Neural cell (in vitro differentiated cells): ENCODE results near the gene ATXN10. TPM values are rescaled to one million over a fixed set of nuclear protein-coding genes. Genes with fewer than 3 reads are reported as not detected.

Source experiments
- H2AFZ ChIP-seq: fragments of 200-600, 300-800 bp; sonication (generic), shearing (Covaris generic); 2 replicates; pipeline ENCODE4 v1.6.0; 2014; ENCODE audit warnings: low read depth, mild to moderate bottlenecking, antibody characterized with exemption, low read length, moderate library complexity
- H3F3A ChIP-seq: fragments of 200-600 bp; shearing (Covaris generic); 2 replicates; pipeline ENCODE4 v1.6.1; 2016; ENCODE audit warnings: mild to moderate bottlenecking, moderate library complexity, mixed read lengths, antibody characterized with exemption, low read length; ENCODE audit not compliant: insufficient read depth, poor library complexity, severe bottlenecking
- H3K27ac ChIP-seq: fragments of 200-600, 300-800 bp; sonication (generic), shearing (Covaris generic); 2 replicates; pipeline ENCODE4 v1.5.1; 2014; ENCODE audit warnings: mild to moderate bottlenecking, low read length, moderate library complexity
- H3K27me3 ChIP-seq: fragments of 300-800, 200-600 bp; sonication (generic), shearing (Covaris generic); 2 replicates; pipeline ENCODE4 v1.6.0; 2014; ENCODE audit warnings: mild to moderate bottlenecking, low read depth, low read length, moderate library complexity; ENCODE audit not compliant: insufficient read depth
- H3K36me3 ChIP-seq: fragments of 300-800, 200-600 bp; sonication (generic), shearing (Covaris generic); 2 replicates; pipeline ENCODE4 v1.5.1; 2014; ENCODE audit warnings: mild to moderate bottlenecking, antibody characterized with exemption, low read length, moderate library complexity; ENCODE audit not compliant: insufficient read depth
- H3K4me2 ChIP-seq: fragments of 300-800, 200-600 bp; sonication (generic), shearing (Covaris generic); 2 replicates; pipeline ENCODE4 v1.6.0; 2014; ENCODE audit warnings: mild to moderate bottlenecking, low read length
- H3K4me3 ChIP-seq: fragments of 300-800, 200-600 bp; sonication (generic), shearing (Covaris generic); 2 replicates; pipeline ENCODE4 v1.5.1; 2014; ENCODE audit warnings: mild to moderate bottlenecking, low read length, moderate library complexity
- H3K79me2 ChIP-seq: fragments of 200-600 bp; shearing (Covaris generic); replicated peaks from 2 replicates; pipeline ENCODE4 v1.6.0; 2014; ENCODE audit warnings: mild to moderate bottlenecking, low read length, moderate library complexity; ENCODE audit not compliant: insufficient read depth
- H3K9ac ChIP-seq: fragments of 300-800, 200-600 bp; sonication (generic), shearing (Covaris generic); 2 replicates; pipeline ENCODE4 v1.6.1; 2016; ENCODE audit warnings: mild to moderate bottlenecking, low read length, mixed read lengths
- H3K9me2 ChIP-seq: fragments of 200-600 bp; shearing (Covaris generic); 2 replicates; pipeline ENCODE4 v1.6.1; 2016; ENCODE audit warnings: mild to moderate bottlenecking, low read length, mixed read lengths; ENCODE audit not compliant: insufficient read depth
- H3K9me3 ChIP-seq: fragments of 200-600, 300-800 bp; sonication (generic), shearing (Covaris generic); 2 replicates; pipeline ENCODE4 v1.6.1; 2016; ENCODE audit warnings: mild to moderate bottlenecking, mixed run types, low read length, moderate library complexity, mixed read lengths
- H4K20me1 ChIP-seq: fragments of 200-600 bp; shearing (Covaris generic); 2 replicates; pipeline ENCODE4 v1.6.1; 2016; ENCODE audit warnings: mild to moderate bottlenecking, mixed run types; ENCODE audit not compliant: insufficient read depth
- EP300 ChIP-seq: fragments of 450-650 bp; conservative IDR thresholded peaks from 2 replicates; pipeline ENCODE4 v1.6.1; 2014; ENCODE audit warnings: antibody characterized with exemption, mild to moderate bottlenecking, moderate library complexity; ENCODE audit not compliant: poor library complexity, severe bottlenecking
- EZH2 ChIP-seq: fragments of 200-600, 300-800 bp; shearing (Covaris generic), sonication (generic); IDR thresholded peaks from 2 replicates; pipeline ENCODE4 v1.6.1; 2014; ENCODE audit warnings: antibody characterized with exemption, low read length, borderline replicate concordance, mild to moderate bottlenecking; ENCODE audit not compliant: insufficient read depth, poor library complexity, severe bottlenecking
- MXI1 ChIP-seq: fragments of 450-650 bp; conservative IDR thresholded peaks from 2 replicates; pipeline ENCODE4 v1.6.1; 2014; ENCODE audit warnings: antibody characterized with exemption, mild to moderate bottlenecking; ENCODE audit not compliant: poor library complexity, severe bottlenecking
- POLR2AphosphoS5 ChIP-seq: IDR thresholded peaks from 2 replicates; pipeline ENCODE4 v1.6.1; 2012
- RAD21 ChIP-seq: fragments of 450-650 bp; conservative IDR thresholded peaks from 2 replicates; pipeline ENCODE4 v1.6.1; 2014; ENCODE audit warnings: antibody characterized with exemption, mild to moderate bottlenecking, moderate library complexity
- SMC3 ChIP-seq: fragments of 450-650 bp; conservative IDR thresholded peaks from 2 replicates; pipeline ENCODE4 v1.6.1; 2014; ENCODE audit warnings: antibody characterized with exemption, mild to moderate bottlenecking, moderate library complexity; ENCODE audit not compliant: poor library complexity
- TAF1 ChIP-seq: IDR thresholded peaks from 2 replicates; pipeline ENCODE4 v1.6.1; 2012; ENCODE audit warnings: low read depth
- polyA plus RNA-seq: library from polyadenylated mRNA; depleted of rRNA; stranded (reverse); fragments of >200 nt; gene quantifications from 2 replicates; pipeline ENCODE4 v1.2.3, GENCODE V29; 2014
- TF ChIP-seq, protein P1 (sequence below): fragments of 450-650 bp; IDR thresholded peaks from 2 replicates; pipeline ENCODE4 v1.5.1; 2014; ENCODE audit warnings: antibody characterized with exemption, mild to moderate bottlenecking, moderate library complexity; ENCODE audit not compliant: poor library complexity, severe bottlenecking
- TF ChIP-seq, protein P2 (sequence below): IDR thresholded peaks from 2 replicates; pipeline ENCODE4 v1.6.1; 2012; ENCODE audit warnings: borderline replicate concordance

Gene ATXN10
- polyA plus RNA-seq, 1 donor from 2014 or later: 321 TPM

DNA sequence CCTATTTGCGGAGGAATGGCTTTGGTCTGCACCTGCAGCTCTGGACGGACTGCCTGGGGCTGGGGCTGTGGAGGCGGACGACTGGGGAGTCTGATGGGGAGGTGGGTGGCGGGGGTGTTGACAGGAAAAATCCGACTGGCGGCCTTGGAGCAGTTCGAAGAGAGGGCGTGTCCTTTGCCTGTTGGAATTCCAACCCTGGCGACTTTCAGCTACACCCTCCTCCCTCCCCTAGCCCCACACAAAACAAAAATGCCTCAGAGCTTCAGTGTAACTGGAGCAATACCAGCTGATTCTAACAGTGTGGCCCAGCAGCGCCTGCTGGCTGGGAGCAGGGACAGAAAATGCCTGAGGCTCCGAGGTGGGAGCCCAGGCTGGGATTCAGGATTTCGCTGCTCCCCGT is 85.4 kb downstream of the ATXN10 start:
- no peak overlapping the region for H3K9ac ChIP-seq

DNA sequence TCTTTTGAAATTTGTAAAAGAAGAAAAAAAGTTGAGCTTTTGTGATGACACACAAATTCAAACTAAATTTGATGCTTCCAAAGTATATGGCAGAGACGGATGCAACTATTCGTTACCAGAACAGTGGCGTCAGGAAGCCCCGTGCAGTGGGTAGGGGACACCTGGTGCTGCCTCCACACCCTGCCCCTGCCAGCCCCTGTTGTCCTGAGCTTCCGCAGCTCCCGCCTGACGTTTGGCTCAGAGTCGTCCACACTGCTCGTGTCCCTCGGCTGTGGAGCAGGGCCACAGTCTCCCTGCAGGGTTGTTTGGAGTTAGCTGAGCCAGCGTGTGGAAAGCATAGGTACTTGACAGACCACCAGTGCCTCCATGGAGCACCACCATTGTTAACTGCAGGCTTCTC is 86.3 kb downstream of the ATXN10 start:
- TF ChIP-seq TAF1 (no peak), EP300 (no peak), POLR2AphosphoS5 (no peak), EZH2 (no peak), SMC3 (no peak), RAD21 (no peak), MXI1 (no peak)
- TF ChIP-seq, protein P1, sequence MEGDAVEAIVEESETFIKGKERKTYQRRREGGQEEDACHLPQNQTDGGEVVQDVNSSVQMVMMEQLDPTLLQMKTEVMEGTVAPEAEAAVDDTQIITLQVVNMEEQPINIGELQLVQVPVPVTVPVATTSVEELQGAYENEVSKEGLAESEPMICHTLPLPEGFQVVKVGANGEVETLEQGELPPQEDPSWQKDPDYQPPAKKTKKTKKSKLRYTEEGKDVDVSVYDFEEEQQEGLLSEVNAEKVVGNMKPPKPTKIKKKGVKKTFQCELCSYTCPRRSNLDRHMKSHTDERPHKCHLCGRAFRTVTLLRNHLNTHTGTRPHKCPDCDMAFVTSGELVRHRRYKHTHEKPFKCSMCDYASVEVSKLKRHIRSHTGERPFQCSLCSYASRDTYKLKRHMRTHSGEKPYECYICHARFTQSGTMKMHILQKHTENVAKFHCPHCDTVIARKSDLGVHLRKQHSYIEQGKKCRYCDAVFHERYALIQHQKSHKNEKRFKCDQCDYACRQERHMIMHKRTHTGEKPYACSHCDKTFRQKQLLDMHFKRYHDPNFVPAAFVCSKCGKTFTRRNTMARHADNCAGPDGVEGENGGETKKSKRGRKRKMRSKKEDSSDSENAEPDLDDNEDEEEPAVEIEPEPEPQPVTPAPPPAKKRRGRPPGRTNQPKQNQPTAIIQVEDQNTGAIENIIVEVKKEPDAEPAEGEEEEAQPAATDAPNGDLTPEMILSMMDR: no peak
- TF ChIP-seq, protein P2, sequence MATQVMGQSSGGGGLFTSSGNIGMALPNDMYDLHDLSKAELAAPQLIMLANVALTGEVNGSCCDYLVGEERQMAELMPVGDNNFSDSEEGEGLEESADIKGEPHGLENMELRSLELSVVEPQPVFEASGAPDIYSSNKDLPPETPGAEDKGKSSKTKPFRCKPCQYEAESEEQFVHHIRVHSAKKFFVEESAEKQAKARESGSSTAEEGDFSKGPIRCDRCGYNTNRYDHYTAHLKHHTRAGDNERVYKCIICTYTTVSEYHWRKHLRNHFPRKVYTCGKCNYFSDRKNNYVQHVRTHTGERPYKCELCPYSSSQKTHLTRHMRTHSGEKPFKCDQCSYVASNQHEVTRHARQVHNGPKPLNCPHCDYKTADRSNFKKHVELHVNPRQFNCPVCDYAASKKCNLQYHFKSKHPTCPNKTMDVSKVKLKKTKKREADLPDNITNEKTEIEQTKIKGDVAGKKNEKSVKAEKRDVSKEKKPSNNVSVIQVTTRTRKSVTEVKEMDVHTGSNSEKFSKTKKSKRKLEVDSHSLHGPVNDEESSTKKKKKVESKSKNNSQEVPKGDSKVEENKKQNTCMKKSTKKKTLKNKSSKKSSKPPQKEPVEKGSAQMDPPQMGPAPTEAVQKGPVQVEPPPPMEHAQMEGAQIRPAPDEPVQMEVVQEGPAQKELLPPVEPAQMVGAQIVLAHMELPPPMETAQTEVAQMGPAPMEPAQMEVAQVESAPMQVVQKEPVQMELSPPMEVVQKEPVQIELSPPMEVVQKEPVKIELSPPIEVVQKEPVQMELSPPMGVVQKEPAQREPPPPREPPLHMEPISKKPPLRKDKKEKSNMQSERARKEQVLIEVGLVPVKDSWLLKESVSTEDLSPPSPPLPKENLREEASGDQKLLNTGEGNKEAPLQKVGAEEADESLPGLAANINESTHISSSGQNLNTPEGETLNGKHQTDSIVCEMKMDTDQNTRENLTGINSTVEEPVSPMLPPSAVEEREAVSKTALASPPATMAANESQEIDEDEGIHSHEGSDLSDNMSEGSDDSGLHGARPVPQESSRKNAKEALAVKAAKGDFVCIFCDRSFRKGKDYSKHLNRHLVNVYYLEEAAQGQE: no peak
- H4K20me1 ChIP-seq: no peaks in the 10 kb centered on the region
- H3K9me3 ChIP-seq: no peaks in the 10 kb centered on the region
- H3K9me2 ChIP-seq: no peaks in the 10 kb centered on the region
- H2AFZ ChIP-seq: no peak overlapping the region
- no peak overlapping the region for H3K27ac ChIP-seq
- no peaks in the 10 kb centered on the region for H3F3A ChIP-seq
- H3K4me2 ChIP-seq: no peak overlapping the region
- H3K9ac ChIP-seq: no peak overlapping the region
- no peaks in the 10 kb centered on the region for H3K27me3 ChIP-seq
- H3K79me2 ChIP-seq: no peaks in the 10 kb centered on the region
- H3K36me3 ChIP-seq: no peaks in the 10 kb centered on the region
- H3K4me3 ChIP-seq: no peak overlapping the region

More for the DNA sequence above, 85.4 kb downstream of the ATXN10 start:
- Histone ChIP-seq H2AFZ (no peak overlapping the region), H3K9me3 (no peaks in the 10 kb centered on the region), H3K4me3 (no peak overlapping the region), H3K4me2 (no peak overlapping the region), H3K79me2 (no peaks in the 10 kb centered on the region), H3K36me3 (no peaks in the 10 kb centered on the region), H3K9me2 (no peaks in the 10 kb centered on the region), H4K20me1 (no peaks in the 10 kb centered on the region), H3K27me3 (no peaks in the 10 kb centered on the region), H3F3A (no peaks in the 10 kb centered on the region), H3K27ac (no peak overlapping the region)
- no peak for TF ChIP-seq EP300
- TF ChIP-seq EZH2: no peak
- no peak for TF ChIP-seq MXI1
- TF ChIP-seq, protein P1: no peak
- TF ChIP-seq POLR2AphosphoS5: no peak
- TF ChIP-seq, protein P2: no peak
- no peak for TF ChIP-seq TAF1
- no peak for TF ChIP-seq RAD21
- TF ChIP-seq SMC3: no peak
